K562 (cell line): Measurements from ENCODE around the gene TANC1. TPM values are rescaled to one million over a fixed set of nuclear protein-coding genes. Genes with fewer than 3 reads are reported as not detected.

Source experiments
- ATAC-seq: fragments of 200-7000 bp; cut with Tn5 transposase; 3 replicates; pipeline ENCODE4 v1.9.1; 2020; ENCODE audit warnings: moderate library complexity
- BruUV-seq: library from RNA; stranded (reverse); fragments of 400-500 nt; replicated peaks from 2 replicates; lab custom pipeline; 2021; lab: Mats Ljungman, UMichigan
- CTCF ChIA-PET: fragments of 300-600 bp; formaldehyde crosslinking; extraction: SDS; loops from one replicate; lab custom pipeline; 2021; ENCODE audit warnings: low intra/inter-chr PET ratio; lab: Yijun Ruan, JAX
- POLR2A ChIA-PET: fragments of 300-600, 350-650 bp; sonication (Branson Sonifier 250); formaldehyde crosslinking; extraction: SDS; loops from one replicate; lab custom pipeline; 2021; ENCODE audit warnings: antibody characterized with exemption, inconsistent platforms; lab: Yijun Ruan, JAX
- DNase-seq, 4 experiments: peaks; one replicate each; pipeline versions ENCODE4 v3.0.0 to v3.0.0-alpha.2; 2011 to 2018; ENCODE audit warnings: low spot score in 3 of 4, mixed read lengths in 3 of 4; ENCODE audit errors: extremely low read depth in 1 of 4
- FAIRE-seq: peaks from 2 replicates; lab custom pipeline; 2011; peaks lifted over from hg19 to GRCh38; lab: Jason Lieb, UNC
- H2AFZ ChIP-seq: 2 replicates; pipeline ENCODE4 v1.6.0; 2011; ENCODE audit warnings: low read depth, low read length, control low read depth, inconsistent platforms
- H3K27ac ChIP-seq: fragments of 200-600 bp; 3 replicates; pipeline ENCODE4 v1.8.0; 2011; ENCODE audit warnings: low read depth, mild to moderate bottlenecking, control low read depth, inconsistent platforms, low read length, moderate library complexity, mixed read lengths; ENCODE audit errors: extremely low read depth
- H3K27me3 ChIP-seq, 2 experiments: fragments of 300-600 bp in 1 of 2; 2 replicates in 1 of 2; 3 replicates in 1 of 2; pipeline versions ENCODE4 v1.6.0 to v1.8.0; 2011; ENCODE audit warnings: inconsistent platforms in 2 of 2, low read length in 2 of 2, mild to moderate bottlenecking in 1 of 2, mixed read lengths in 1 of 2, moderate library complexity in 1 of 2; ENCODE audit not compliant: control insufficient read depth in 2 of 2, insufficient read depth in 2 of 2
- H3K36me3 ChIP-seq: fragments of 300-600 bp; 3 replicates; pipeline ENCODE4 v1.8.0; 2011; ENCODE audit warnings: mild to moderate bottlenecking, low read length, inconsistent platforms; ENCODE audit not compliant: control insufficient read depth, insufficient read depth
- H3K4me1 ChIP-seq, 2 experiments: fragments of 200-600 bp in 1 of 2; replicated peaks in 1 of 2; 2 replicates in 1 of 2; 3 replicates in 1 of 2; pipeline versions ENCODE4 v1.5.1 to v1.8.0; 2011; ENCODE audit warnings: inconsistent platforms in 2 of 2, low read length in 2 of 2, mild to moderate bottlenecking in 1 of 2, mixed read lengths in 1 of 2, moderate library complexity in 1 of 2; ENCODE audit not compliant: control insufficient read depth in 2 of 2, insufficient read depth in 2 of 2
- H3K4me2 ChIP-seq: 2 replicates; pipeline ENCODE4 v1.6.1; 2011; ENCODE audit warnings: low read length, control low read depth, inconsistent platforms, mixed read lengths; ENCODE audit not compliant: insufficient read depth
- H3K4me3 ChIP-seq: fragments of 200-600 bp; sonication (generic), shearing (Covaris generic); 2 replicates; pipeline ENCODE4 v1.5.1; 2016; ENCODE audit warnings: control low read depth, inconsistent platforms
- H3K79me2 ChIP-seq: fragments of 200-600 bp; 3 replicates; pipeline ENCODE4 v1.8.0; 2011; ENCODE audit warnings: low read length, inconsistent platforms; ENCODE audit not compliant: control insufficient read depth, insufficient read depth
- H3K9ac ChIP-seq, 2 experiments: 2 replicates each; pipeline versions ENCODE4 v1.6.0 to v1.6.1; 2011; ENCODE audit warnings: low read depth in 2 of 2, low read length in 2 of 2, control low read depth in 1 of 2, inconsistent platforms in 1 of 2, mild to moderate bottlenecking in 1 of 2, mixed read lengths in 1 of 2; ENCODE audit not compliant: insufficient read depth in 1 of 2
- H3K9me1 ChIP-seq: one replicate; pipeline ENCODE4 v1.6.0; 2011; ENCODE audit warnings: inconsistent platforms, mild to moderate bottlenecking, low read length, moderate library complexity; ENCODE audit not compliant: control insufficient read depth, insufficient read depth
- H3K9me3 ChIP-seq: replicated peaks from 2 replicates; pipeline ENCODE4 v1.5.1; 2011; ENCODE audit warnings: low read depth, low read length, inconsistent platforms; ENCODE audit not compliant: control insufficient read depth, insufficient read depth
- H4K20me1 ChIP-seq: replicated peaks from 2 replicates; pipeline ENCODE4 v1.6.1; 2011; ENCODE audit warnings: low read length, inconsistent platforms, mixed read lengths; ENCODE audit not compliant: control insufficient read depth, insufficient read depth
- BDP1 ChIP-seq: IDR thresholded peaks from 3 replicates; pipeline ENCODE4 v1.6.1; 2011; ENCODE audit not compliant: insufficient read length, insufficient read depth
- CC2D1A ChIP-seq: fragments of 450-650 bp; IDR thresholded peaks from 2 replicates; pipeline ENCODE4 v1.6.1; 2017; ENCODE audit warnings: mild to moderate bottlenecking
- CSDE1 ChIP-seq, 2 experiments: fragments of 450-650 bp; IDR thresholded peaks; 2 replicates each; pipeline ENCODE4 v1.6.1; 2016; ENCODE audit warnings: mild to moderate bottlenecking in 1 of 2
- EZH2 ChIP-seq: IDR thresholded peaks from 2 replicates; pipeline ENCODE4 v1.6.1; 2012; ENCODE audit warnings: low read depth, mild to moderate bottlenecking, inconsistent platforms, low read length, borderline replicate concordance
- NCOA4 ChIP-seq: fragments of 450-650 bp; IDR thresholded peaks from 2 replicates; pipeline ENCODE4 v1.6.1; 2018; ENCODE audit warnings: mild to moderate bottlenecking; ENCODE audit not compliant: partially characterized antibody
- ZNF263 ChIP-seq: sonication (generic); formaldehyde crosslinking; IDR thresholded peaks from 2 replicates; pipeline ENCODE4 v1.8.0; 2022; ENCODE audit warnings: mild to moderate bottlenecking, missing genetic modification reagents, borderline replicate concordance
- WGBS: fragments of 100-300 bp; shearing (Covaris generic); methylation state at CpG from one replicate; pipeline ENCODE4 v1.1.6; 2016; ENCODE audit warnings: low coverage, mixed read lengths; ENCODE audit not compliant: insufficient coverage; ENCODE audit errors: missing lambda C conversion rate; 5-methylcytosine and 5-hydroxymethylcytosine counted together
- in situ Hi-C: fragments of 300-500 bp; cut with MboI; formaldehyde crosslinking; loops from 4 replicates; pipeline ENCODE4 v1.15.0; 2018; ENCODE audit warnings: inconsistent platforms, mixed read lengths
- intact Hi-C: fragments of 100-400 bp; cut with micrococcal nuclease; formaldehyde crosslinking; loops from 2 replicates; pipeline ENCODE4 v1.14.2; 2022
- polyA plus RNA-seq, 8 experiments: library from polyadenylated mRNA; depleted of rRNA in 4 of 8; stranded (reverse) in 5 of 8; unstranded in 3 of 8; fragments of >200 nt; fragmentation: Nextera tagmentation in 2 of 8; fragmentation: Illumina TruSeq in 1 of 8; extraction: Ambion mirVana in 2 of 8; extraction: Trizol in 1 of 8; gene quantifications; 2 replicates each; pipeline versions ENCODE4 v1.2.1 to v1.2.3, GENCODE V29; 2011 to 2014; ENCODE audit warnings: inconsistent platforms in 1 of 8, missing spikeins in 1 of 8
- total RNA-seq, 7 experiments: library from RNA; depleted of rRNA in 6 of 7; stranded (reverse); fragments of >200 nt in 6 of 7; fragmentation: Illumina TruSeq in 2 of 7; extraction: Trizol in 2 of 7; gene quantifications; 2 replicates each; pipeline versions ENCODE4 v1.2.1 to v1.2.3, GENCODE V29; 2011 to 2021; ENCODE audit warnings: low replicate concordance in 1 of 7

TANC1 gene
- total and polyA plus RNA-seq, 9 of the 15 experiments (the other 6 are each of a cell fraction or from before 2014, with no cell fraction given): under 0.01 to 0.20 (median 0.07) TPM; not detected in 1

- in situ Hi-C loops (loop anchor here (10.0 kb wide), 1 partner anchor 275 kb away; no protein-coding TSS in a partner anchor), intact Hi-C loops (loop anchor here (5.0 to 10.0 kb wide), 2 partner anchors 628 to 765 kb away; no protein-coding TSS in a partner anchor)
- 0 out of 2 replicates have a peak, but pooled peaks have one; percentile 2 for TF ChIP-seq ZNF263 (CRISPR knock-in tag)
- TF ChIP-seq CC2D1A: no peak
- no peak for TF ChIP-seq BDP1
- no peak for TF ChIP-seq CSDE1 (IDR thresholded peaks at IDR 0.05)
- TF ChIP-seq NCOA4: no peak
- no peak for TF ChIP-seq EZH2
- Histone ChIP-seq H4K20me1 (0 out of 2 replicates have a peak, but pooled peaks cover 3% of the 10 kb centered on the region), H3K36me3 (no peaks in the 10 kb centered on the region), H3K4me2 (no peak overlapping the region), H3K79me2 (no peaks in the 10 kb centered on the region), H3K9me3 (no peaks in the 10 kb centered on the region), H3K4me1 (no peaks in the 10 kb centered on the region; a peak in 1 of 5 replicates), H3K27me3 (peaks cover 23 to 60% of the 10 kb centered on the region in 2 experiments), H3K9me1 (peaks cover 3% of the 10 kb centered on the region), H3K9ac (no peak overlapping the region), H3K4me3 (no peak overlapping the region), H2AFZ (no peak overlapping the region), H3K27ac (no peak overlapping the region)
- WGBS: 3% methylated on average over 4 of the region's 4 CpGs
- CTCF ChIA-PET: no interaction called here
- no peak for FAIRE-seq
- DNase-seq: no peak
- BruUV-seq: no TSS peak
- POLR2A ChIA-PET: interaction anchor here (1.5 to 2.4 kb wide), 2 partner anchors 9 to 11 kb away, joined by 3 to 7 read pairs; no protein-coding TSS in a partner anchor
- ATAC-seq: no peak
These were observed 211.3 kb downstream of the TANC1 start for GRCh38 chr2:159179696-159180095.
